ENCODE data around the gene SECTM1.

SECTM1 gene

GRCh38 chr17:82297714-82298537, 35.6 kb downstream of the SECTM1 start:
- no peaks in the 10 kb centered on the region for H3K36me3 ChIP-seq (ENCODE audit: insufficient read depth)
- peak overlapping the region; percentile 77 for H3K27ac ChIP-seq
- H4K20me1 ChIP-seq (ENCODE audit: insufficient read depth): no peaks in the 10 kb centered on the region
- TF ChIP-seq, protein P1, sequence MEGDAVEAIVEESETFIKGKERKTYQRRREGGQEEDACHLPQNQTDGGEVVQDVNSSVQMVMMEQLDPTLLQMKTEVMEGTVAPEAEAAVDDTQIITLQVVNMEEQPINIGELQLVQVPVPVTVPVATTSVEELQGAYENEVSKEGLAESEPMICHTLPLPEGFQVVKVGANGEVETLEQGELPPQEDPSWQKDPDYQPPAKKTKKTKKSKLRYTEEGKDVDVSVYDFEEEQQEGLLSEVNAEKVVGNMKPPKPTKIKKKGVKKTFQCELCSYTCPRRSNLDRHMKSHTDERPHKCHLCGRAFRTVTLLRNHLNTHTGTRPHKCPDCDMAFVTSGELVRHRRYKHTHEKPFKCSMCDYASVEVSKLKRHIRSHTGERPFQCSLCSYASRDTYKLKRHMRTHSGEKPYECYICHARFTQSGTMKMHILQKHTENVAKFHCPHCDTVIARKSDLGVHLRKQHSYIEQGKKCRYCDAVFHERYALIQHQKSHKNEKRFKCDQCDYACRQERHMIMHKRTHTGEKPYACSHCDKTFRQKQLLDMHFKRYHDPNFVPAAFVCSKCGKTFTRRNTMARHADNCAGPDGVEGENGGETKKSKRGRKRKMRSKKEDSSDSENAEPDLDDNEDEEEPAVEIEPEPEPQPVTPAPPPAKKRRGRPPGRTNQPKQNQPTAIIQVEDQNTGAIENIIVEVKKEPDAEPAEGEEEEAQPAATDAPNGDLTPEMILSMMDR (conservative IDR thresholded peaks at IDR 0.05; ENCODE audit: low read depth, low read length): no peak; the same call in 1 of the 2 replicates
- H3K4me3 ChIP-seq (IDR thresholded peaks at IDR 0.05; ENCODE audit: insufficient read depth, low read depth, low read length): no peak overlapping the region
- peak overlapping the region; percentile 85 for H2AFZ ChIP-seq (ENCODE audit: low read depth)
- no peaks in the 10 kb centered on the region for H3K27me3 ChIP-seq (ENCODE audit: insufficient read depth, low read depth)
- H3K4me1 ChIP-seq (ENCODE audit: low read depth, poor library complexity, severe bottlenecking): peaks cover 55% of the 10 kb centered on the region
- no peaks in the 10 kb centered on the region for H3K79me2 ChIP-seq (ENCODE audit: insufficient read depth, low read depth)
- peak overlapping the region; percentile 71 for H3K9ac ChIP-seq
- peak overlapping the region; percentile 82 for H3K4me2 ChIP-seq

DNA sequence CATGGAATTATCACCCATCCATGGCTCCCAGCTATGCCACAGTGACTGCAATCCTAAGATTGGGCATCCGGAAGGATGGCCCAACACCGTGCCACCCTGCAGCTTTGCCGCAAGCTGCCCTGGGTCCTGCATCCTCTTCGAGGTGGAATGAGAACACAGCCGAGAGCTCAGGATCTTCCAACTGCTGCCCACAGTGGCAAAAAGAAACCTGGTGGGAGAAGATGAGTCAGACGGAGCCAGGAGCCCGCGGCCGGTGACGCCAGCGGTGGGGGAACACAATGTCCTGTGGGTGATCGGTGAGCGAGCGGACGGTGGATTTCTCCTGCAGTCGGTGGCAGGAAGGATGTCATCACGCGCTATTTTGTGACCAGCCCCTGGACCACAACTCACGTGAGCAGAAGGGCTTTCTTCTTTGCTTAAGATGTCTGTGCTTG, 36.3 kb downstream of the SECTM1 start:
- TF ChIP-seq, protein P1 (conservative IDR thresholded peaks at IDR 0.05; ENCODE audit: low read depth, low read length): no peak
- no peak overlapping the region for H3K4me3 ChIP-seq (IDR thresholded peaks at IDR 0.05; ENCODE audit: insufficient read depth, low read depth, low read length)
- H2AFZ ChIP-seq (ENCODE audit: low read depth): peak overlapping the region; percentile 85

GRCh38 chr17:82296511-82297279, 36.9 kb downstream of the SECTM1 start:
- Histone ChIP-seq H4K20me1 (ENCODE audit: insufficient read depth) (no peaks in the 10 kb centered on the region), H3K4me3 (IDR thresholded peaks at IDR 0.05; ENCODE audit: insufficient read depth, low read depth, low read length) (no peak overlapping the region), H3K27me3 (ENCODE audit: insufficient read depth, low read depth) (no peaks in the 10 kb centered on the region), H3K9ac (peak overlapping the region; percentile 71; the same call in 1 of the 2 replicates), H3K27ac (peak overlapping the region; percentile 77), H3K79me2 (ENCODE audit: insufficient read depth, low read depth) (no peaks in the 10 kb centered on the region), H2AFZ (ENCODE audit: low read depth) (peak overlapping the region; percentile 85), H3K4me1 (ENCODE audit: low read depth, poor library complexity, severe bottlenecking) (peaks cover 55% of the 10 kb centered on the region), H3K4me2 (peak overlapping the region; percentile 82), H3K36me3 (ENCODE audit: insufficient read depth) (no peaks in the 10 kb centered on the region)
- TF ChIP-seq, protein P1 (conservative IDR thresholded peaks at IDR 0.05; ENCODE audit: low read depth, low read length): no peak

More for the DNA sequence above, 36.3 kb downstream of the SECTM1 start:
- peaks cover 55% of the 10 kb centered on the region for H3K4me1 ChIP-seq (ENCODE audit: low read depth, poor library complexity, severe bottlenecking)
- peak overlapping the region; percentile 77 for H3K27ac ChIP-seq
- H4K20me1 ChIP-seq (ENCODE audit: insufficient read depth): no peaks in the 10 kb centered on the region
- no peaks in the 10 kb centered on the region for H3K36me3 ChIP-seq (ENCODE audit: insufficient read depth)
- H3K9ac ChIP-seq: peak overlapping the region; percentile 71
- H3K79me2 ChIP-seq (ENCODE audit: insufficient read depth, low read depth): no peaks in the 10 kb centered on the region
- H3K4me2 ChIP-seq: peak overlapping the region; percentile 82
- no peaks in the 10 kb centered on the region for H3K27me3 ChIP-seq (ENCODE audit: insufficient read depth, low read depth)

GRCh38 chr17:82295472-82295814, 38.1 kb downstream of the SECTM1 start:
- Histone ChIP-seq H3K36me3 (ENCODE audit: insufficient read depth) (no peaks in the 10 kb centered on the region), H3K79me2 (ENCODE audit: insufficient read depth, low read depth) (no peaks in the 10 kb centered on the region), H2AFZ (ENCODE audit: low read depth) (no peak overlapping the region), H3K4me3 (IDR thresholded peaks at IDR 0.05; ENCODE audit: insufficient read depth, low read depth, low read length) (no peak overlapping the region), H3K4me1 (ENCODE audit: low read depth, poor library complexity, severe bottlenecking) (peaks cover 46% of the 10 kb centered on the region), H3K27me3 (ENCODE audit: insufficient read depth, low read depth) (no peaks in the 10 kb centered on the region), H3K9ac (no peak overlapping the region), H4K20me1 (ENCODE audit: insufficient read depth) (no peaks in the 10 kb centered on the region), H3K27ac (no peak overlapping the region), H3K4me2 (no peak overlapping the region)
- TF ChIP-seq, protein P1 (conservative IDR thresholded peaks at IDR 0.05; ENCODE audit: low read depth, low read length): no peak

Data from KMS-11 (cell line).